CD4-positive, alpha-beta T cell treated with Interleukin-10 for 1 hour (primary cell): ENCODE measurements around the gene TNPO1.
"Not testable (repeated sequence)": the region's sequence is repeated elsewhere in the genome, so short reads cannot be mapped to it uniquely, and the experiment has no call there.

Experiments used
- DNase-seq: peaks from one replicate; pipeline ENCODE4 v3.0.0-alpha.2; 2020

Gene TNPO1

GRCh38 chr5:72855821-72856220 lies 39.4 kb downstream of the TNPO1 start:
- DNase-seq = no peak

DNA sequence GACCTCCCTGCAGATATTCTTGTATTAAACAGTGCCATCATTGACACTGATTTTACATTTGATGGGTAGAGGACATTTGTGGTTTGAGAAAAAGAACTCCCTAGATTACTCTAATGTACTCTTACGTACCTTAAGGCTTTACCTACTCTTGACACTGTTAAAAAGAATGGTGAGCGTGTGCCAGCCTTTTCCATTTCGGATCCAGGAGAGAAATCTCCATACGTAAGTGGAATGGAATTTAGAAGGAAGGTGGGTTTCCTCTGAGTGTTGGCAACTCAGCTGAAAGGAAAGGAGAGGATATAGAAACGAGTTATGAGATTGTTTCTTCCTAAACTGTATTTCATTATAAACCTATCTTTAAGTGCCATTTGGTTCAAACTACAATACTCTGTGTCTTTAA lies 40.9 kb downstream of the TNPO1 start:
- no peak for DNase-seq

DNA sequence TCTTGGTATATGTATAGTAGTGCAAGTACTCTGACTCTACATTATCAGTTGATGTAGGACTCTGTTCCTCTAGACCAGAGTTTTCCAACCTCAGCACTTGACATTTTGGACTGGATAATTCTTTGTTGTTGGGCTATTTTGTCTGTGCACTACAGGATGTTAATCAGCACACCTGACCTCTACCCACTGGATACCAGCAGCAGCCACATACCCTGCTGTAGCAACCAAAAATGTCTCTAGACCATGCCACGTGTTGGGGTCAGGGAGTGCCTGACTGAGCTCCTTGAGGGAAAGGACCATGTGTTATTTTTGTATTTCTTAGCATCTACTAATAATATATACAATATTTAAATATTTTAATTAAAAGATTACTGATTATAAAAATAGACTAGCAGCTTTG lies 42.7 kb downstream of the TNPO1 start:
- no peak for DNase-seq

GRCh38 chr5:72860499-72860898 lies 44.0 kb downstream of the TNPO1 start:
- DNase-seq = no peak

GRCh38 chr5:72871366-72872024 lies 55.0 kb downstream of the TNPO1 start:
- no peak for DNase-seq

DNA sequence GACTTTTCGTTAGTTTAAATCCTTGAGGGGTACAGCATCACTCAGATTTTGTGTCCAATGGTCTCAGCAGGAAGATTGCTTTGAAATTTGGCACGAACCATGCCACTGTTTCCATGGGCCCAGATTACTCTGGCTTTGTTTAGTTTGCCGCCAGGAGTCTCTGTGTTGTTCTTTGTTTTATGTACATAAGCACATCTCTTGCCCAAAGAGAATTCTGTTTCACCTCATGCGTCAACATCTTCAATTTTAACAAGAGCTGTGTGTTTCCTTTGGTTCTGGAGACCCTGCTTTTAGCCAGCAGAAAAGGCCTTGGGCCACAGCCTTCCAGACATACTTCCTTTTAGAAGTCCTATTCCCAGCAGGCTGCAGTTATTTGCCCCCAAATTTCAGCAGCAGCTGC lies 62.4 kb downstream of the TNPO1 start:
- no peak for DNase-seq

GRCh38 chr5:72882989-72883388 lies 66.5 kb downstream of the TNPO1 start:
- no peak for DNase-seq

DNA sequence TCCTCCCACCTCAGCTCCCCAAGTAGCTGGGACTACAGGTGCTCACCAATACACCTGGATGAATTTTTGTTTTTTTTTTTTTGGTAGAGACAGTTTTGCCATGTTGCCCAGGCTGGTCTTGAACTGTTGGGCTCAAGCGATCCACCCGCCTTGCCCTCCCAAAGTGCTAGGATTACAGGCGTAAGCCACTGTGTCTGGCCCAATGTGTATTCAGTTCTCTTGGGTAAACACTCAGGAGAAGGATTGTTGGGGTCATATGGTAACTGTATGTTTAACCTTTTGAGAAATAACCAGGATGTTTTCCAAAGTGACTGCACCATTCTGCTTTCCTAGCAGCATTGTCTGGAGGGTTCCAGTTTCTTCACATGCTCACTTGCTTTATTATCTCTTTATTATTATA lies 67.4 kb downstream of the TNPO1 start:
- no peak for DNase-seq

- no peak for DNase-seq
Measured at GRCh38 chr5:72884892-72885291, 68.4 kb downstream of the TNPO1 start.

DNA sequence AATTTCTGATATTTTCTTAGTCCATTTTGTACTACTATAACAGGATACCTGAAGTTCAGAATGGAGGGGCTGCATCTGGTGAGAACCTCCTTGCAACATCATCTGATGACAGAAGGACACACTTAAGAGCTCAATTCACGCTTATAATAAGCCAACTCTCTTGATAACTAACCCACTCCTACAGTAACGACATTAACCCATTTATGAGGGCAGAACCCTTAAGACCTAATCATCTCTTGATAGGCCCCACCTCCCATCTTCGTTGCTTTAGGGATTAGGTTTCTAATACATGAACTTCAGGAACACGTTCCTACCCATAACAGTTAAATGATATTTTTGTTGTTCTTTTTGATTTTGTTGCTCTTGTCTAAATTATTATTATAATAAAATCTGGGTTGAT lies 69.4 kb downstream of the TNPO1 start:
- DNase-seq = no peak

DNA sequence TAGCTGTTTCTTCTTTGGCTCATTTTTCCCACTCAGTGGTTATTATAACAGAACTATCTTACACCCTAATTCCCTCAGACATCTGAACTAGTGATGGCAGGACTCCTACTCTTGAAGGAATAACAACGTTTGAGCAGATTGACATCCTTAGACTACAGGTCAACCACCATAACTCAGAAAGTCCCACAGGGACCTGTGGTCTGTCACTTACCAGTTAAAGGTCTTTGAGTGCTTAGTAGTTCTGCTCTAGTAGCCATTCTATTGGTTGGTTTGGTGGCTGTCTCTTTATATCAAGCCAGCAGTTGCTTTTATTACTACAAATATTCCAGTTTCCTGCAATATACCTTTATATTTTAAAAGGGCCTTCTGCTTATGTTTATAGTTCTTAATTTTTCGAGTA lies 72.1 kb downstream of the TNPO1 start:
- DNase-seq = no peak

DNA sequence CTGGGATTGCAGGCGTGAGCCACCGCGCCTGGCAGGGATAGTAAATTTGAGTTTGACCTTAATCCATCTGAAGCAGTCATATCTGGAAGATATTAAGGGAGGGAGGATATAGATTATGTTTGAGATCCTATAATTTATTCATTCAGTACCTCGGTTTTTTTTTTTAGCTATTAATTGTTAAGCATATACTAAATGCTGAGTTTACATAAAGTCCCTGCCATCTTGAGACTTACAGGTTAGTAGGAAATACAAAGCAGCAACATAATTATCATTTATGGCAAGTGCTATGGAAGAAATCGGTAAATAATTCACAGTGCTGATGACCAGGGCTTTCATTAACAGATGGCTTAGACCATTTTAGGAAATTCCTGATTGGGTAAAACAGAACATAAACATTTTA lies 72.9 kb downstream of the TNPO1 start:
- DNase-seq = no peak

- DNase-seq = no peak
Measured at GRCh38 chr5:72892846-72893245, 76.4 kb downstream of the TNPO1 start.

DNA sequence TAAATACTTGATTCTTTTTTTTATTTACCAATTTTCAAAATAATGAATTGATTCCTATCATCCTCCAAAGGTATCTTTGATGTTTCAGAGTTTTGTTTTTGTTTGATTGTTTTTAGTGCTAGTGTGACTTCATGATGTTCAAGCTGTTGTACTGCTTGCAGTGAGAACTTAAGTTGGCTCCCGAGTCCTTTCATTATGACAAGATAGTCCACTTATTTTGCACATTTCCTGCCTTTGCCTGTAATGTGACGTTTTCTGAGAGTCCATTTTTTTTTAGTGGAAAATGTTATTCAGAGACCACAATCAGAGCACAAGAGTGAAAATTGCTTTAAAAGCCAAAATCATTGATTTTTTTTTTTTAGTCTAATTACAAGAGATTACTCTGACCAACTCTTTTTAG lies 79.3 kb downstream of the TNPO1 start:
- no peak for DNase-seq

- DNase-seq = no peak
Measured at GRCh38 chr5:72906806-72907205, 90.3 kb downstream of the TNPO1 start.

DNA sequence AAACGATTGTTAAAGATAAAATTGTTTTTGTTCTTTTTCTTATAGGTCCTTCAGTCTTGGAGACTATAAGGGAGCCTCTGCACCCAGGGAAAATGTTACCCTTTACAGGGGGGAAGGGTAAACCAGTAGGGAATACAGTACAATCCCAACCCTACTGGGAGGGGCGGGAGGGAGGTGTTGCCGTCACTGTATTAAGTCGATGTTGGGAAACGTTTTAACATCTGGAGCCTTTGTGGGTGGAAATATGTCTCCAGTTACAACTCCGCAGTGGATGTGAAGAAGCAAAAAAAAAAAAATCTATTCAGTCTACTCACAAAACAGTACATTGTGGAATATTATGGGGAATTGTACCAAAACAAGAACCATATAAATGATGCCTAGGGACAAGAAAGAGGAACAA lies 92.2 kb downstream of the TNPO1 start:
- DNase-seq = no peak

DNA sequence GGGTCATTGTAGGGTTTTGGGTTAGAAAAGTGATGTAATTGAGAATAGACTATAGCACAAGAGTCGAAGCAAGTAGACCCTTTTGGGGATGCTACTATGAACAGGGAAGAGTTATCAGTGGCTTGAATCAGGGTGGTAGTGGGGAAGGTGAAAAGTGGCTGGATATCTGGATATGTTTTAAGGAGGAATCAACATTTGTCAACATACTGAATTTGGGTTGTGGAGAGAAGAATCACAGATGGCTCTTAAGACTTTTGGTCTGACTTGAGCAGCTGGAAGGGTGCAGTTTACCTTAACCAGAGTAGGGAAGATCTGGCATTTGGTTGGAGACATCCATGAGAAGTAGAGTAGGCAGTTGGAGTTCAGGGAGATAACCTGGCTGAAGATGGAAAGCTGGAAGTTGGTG lies 100.9 kb downstream of the TNPO1 start:
- DNase-seq = no peak

DNA sequence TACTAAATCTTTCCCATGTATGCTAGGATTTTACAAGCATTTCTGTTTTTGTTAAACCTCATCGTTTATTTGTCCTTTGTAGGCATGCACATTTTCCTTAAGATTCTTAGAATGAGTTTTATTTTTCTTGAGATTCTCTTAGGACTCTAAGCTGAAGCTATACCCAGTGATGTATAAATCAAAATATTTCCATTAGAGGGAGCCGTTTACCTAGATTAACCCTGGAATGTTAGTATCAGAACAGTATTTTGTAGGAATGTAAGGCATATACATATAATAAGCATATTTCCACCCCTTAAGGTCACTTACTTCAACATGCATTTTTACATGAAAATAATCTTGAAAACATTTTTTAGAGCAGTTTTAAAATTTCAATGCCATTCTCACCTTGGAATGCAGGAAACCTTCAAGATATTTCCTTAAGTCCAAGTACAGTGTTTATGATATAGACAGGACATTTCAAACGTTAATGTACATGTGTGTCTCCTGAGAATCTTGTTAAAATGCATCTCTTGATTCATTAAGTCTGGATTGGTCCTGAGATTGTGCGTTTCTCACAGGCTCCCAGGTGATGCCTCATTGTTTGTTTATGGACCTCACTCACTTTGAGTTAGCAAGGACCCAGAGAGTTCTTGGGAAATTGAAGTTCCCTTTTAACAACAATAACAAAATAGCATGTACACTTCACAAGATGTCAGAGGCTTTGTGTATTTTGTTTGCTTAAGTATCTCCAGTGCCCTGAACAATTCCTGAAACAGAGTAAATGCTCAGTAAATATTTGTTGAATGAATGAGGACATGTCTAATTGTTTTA lies 104.4 kb downstream of the TNPO1 start:
- DNase-seq = no peak

- no peak for DNase-seq
Measured at GRCh38 chr5:72921886-72922285, 105.4 kb downstream of the TNPO1 start.

GRCh38 chr5:72922422-72922821 lies 106.0 kb downstream of the TNPO1 start:
- no peak for DNase-seq

DNA sequence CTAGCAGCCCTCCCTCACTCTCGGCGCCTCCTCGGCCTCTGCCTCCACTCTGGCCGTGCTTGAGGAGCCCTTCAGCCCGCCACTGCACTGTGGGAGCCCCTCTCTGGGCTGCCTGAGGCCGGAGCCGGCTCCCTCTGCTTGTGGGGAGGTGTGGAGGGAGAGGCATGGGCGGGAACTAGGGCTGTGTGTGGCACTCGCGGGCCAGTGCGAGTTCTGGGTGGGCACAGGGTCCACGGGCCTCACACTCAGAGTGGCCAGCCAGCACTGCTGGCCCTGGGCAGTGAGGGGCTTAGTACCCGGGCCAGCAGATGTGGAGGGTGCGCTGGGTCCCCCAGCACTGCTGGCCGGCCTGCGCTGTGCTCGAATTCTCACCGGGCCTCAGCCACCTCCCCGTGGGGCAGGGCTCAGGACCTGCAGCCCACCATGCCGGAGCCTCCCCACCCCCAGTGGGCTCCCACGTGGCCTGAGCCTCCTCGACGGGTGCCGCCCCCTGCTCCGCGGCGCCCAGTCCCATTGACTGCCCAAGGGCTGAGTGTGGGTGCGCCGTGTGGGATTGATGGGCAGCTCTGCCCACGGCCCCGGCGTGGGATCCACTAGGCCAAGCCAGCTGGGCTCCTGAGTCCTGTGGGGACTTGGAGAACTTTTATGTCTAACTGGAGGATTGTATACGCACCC lies 109.0 kb downstream of the TNPO1 start:
- DNase-seq = no peak

GRCh38 chr5:72932686-72933085 lies 116.2 kb downstream of the TNPO1 start:
- not testable (repeated sequence) for DNase-seq

DNA sequence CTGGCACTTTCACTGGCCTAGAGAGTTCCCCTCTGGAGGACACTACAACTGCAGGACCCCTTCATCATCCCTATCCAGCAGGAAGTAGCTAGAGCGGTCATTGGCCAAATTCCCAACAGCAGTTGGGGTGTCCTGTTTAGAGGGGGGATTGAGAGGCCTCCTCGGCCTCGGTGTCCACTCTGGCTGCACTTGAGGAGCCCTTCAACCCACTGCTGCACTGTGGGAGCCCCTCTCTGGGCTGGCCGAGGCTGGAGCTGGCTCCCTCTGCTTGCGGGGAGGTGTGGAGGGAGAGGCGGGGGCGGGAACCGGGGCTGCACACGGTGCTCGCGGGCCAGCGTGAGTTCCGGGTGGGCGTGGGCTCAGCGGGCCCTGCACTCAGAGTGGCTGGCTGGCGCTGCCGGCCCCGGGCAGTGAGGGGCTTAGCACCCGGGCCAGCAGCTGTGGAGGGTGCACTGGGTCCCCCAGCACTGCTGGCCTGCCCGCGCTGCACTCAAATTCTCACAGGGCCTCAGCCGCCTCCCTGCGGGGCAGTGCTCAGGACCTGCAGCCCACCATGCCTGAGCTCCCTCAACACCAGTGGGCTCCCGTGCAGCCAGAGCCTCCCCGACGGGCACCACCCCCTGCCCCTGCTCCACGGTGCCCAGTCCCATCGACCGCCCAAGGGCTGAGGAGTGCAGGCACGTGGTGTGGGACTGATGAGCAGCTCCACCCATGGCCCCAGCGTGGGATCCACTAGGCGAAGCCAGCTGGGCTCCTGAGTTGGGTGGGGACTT lies 118.7 kb downstream of the TNPO1 start:
- not testable (repeated sequence) for DNase-seq
